GM23248 (cell line): ENCODE results near the gene RELN.

Source experiments
- EZH2 ChIP-seq: fragments of 200-600 bp; sonication (generic); IDR thresholded peaks from 2 replicates; pipeline ENCODE4 v1.6.1; 2018; ENCODE audit warnings: antibody characterized with exemption, mild to moderate bottlenecking; ENCODE audit not compliant: insufficient read depth, poor library complexity, severe bottlenecking
- EZH2phosphoT487 ChIP-seq: fragments of 200-600 bp; sonication (generic); IDR thresholded peaks from 2 replicates; pipeline ENCODE4 v1.6.1; 2018; ENCODE audit warnings: antibody characterized with exemption, moderate library complexity, mild to moderate bottlenecking, low read depth; ENCODE audit not compliant: insufficient read depth

DNA sequence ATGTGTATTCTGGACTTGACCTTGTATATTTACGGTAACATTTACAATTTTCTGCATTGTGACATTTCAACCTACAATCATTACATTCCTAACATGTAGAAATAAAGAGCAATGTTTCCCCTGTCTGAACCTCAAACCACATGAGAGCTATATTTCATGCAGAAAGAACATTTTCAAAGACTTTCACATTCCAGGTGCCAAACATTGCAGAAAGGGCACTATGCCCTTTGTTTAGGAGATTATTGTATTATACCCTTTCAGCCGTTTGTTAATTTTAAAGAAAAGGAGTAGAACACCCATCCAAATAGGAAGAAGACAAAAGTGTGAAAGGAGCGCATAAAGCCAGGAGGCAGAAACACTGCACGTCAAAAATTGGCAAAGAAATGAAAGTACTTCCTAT, 260.4 kb downstream of the RELN start:
- no peak for TF ChIP-seq EZH2
- TF ChIP-seq EZH2phosphoT487: no peak
